ENCODE data around the gene FAM53B.

The FAM53B gene

DNA sequence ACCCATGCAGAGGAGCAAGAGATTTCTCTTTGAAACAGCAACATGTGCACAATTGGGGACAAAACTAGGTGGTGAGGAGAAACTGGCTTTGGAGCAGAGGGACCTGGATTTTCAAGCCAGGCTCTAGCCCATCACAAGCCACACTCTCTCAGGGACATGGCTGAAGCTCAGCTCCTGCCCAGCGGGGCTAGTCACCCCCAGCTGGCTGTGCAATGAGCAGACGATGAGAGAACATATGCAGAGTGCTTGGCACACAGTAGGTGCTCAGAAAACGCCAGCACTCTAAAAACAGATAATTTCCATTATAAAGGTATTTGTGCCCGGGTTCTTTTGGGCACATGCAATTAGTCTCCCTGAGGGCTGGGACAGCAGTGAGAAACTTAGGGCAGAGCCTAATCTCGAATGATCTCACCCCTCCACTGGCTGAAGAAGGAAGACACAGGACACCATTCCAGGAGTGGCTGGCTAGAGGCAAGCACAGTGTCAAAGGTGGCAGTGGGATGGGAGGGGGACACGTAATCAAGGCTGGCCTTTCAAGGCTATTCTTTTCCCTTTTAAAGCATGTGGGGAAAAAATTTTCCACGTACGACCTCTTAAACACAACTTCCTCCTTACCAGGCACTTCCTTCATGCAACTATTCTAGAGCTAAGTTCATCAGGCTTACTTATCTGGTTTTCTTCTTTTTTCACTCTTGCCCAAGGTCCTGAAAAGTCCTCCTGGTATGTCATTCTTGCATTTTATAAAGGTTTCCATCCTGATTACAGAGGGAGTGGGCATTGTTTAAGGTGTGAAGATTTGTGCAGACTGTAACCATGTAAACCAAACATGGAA lies 15.1 kb downstream of the FAM53B start:
- DNase-seq = peak in 1 of 58 donors; percentile 62

DNA sequence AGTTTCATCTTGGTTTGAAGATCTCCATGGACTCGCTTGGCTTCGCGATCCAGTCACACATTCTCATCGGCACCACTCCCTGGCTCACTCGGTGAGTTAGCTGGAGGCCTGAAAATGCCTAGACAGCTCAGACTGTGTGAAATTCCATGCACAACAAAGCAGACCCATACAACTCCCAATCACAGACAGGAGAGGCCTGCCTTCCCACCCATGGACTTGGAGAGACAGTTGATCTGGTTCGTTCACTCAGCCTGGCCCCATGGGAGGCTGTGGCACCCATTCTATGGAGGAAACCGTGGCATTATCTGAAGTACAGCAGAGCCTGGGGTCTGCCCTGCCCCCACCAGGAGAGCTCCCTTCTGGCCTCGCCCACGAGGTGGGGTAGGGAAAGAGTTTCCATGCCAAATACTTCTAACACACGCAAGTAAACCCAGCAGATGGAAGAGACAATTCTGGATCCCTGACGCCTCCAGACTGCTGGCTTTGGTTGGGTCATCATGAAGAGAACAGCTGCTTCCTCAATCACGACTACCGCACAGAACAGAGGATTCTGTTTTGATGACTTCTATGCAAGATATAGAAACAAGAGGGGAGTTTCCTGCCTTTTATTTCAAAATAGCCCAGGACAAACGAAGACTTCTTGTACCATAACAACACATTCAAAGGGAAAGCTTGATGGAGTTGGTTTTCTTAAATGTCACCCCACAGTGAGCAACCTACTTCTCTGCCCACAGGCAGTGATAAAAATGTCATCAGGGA lies 15.9 kb downstream of the FAM53B start:
- peak in 27 of 58 donors; percentile 32 to 87 (median 65) for DNase-seq

DNA sequence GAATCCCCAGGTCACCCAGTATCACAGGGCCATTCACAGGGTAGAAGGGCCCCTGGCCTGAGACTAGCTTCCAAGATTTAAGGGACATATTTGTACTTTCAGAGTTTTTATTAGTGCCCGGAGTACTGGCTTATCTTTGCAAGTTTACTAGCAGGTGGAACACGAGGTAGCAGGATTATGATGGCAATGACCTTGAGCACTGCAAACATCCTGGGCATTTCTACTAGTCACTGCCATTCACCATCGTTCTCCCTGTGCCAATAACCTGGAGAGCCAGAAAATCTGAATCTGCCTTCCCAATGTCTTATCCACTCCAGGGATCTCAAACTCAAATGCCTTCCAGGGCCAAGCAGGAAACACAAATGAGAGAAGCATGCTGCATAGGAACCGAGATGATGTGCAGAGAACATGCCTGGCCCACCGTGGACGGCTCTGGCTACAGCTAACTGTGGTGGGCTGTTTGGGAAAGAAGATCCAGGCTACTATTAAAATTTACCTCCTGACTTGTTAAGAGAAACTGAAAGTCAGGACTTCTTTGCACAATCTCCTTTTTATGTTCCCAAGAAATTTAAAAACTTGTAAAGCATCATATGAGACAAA lies 16.7 kb downstream of the FAM53B start:
- DNase-seq = no peak

DNA sequence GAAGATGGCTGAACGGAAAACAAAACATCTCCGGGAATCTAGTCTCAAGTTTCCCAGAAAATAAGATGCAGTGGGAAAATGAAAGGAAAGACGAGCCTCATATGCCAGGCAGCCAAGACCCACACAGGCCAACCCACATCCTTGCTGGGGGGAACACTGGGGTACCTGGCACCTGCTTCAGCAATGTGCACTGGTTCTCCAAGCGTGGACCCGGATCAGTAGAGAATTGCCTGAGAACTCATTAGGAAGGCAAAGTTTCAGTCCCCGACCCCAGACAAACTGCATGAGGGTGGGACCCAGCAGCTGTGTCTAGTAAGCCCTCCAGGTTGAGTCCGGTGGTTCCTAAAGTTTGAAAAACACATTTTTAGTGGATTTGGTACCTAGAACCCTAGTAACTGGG lies 18.4 kb downstream of the FAM53B start:
- no peak for DNase-seq

DNA sequence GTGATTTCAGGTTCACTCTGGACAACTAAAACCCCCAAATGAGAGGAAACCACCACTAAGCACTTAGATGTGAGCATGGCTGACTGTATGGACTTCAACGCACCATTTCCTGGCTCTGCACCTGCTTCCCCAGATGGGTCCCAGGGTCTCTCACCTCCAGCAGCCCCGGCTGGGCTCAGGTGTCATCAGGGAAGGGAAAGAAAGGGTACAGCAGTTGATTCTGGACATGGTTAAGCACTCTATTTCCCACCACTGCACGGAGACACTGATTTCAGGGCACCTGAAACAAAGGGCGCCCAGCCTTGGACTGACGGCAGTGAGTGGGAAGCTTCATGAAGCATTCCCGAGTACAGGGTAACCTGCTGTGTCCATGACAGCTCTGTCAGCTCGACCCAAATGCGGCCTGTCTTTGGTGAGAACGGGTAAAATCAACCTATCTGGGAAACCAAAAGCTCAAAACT lies 19.0 kb downstream of the FAM53B start:
- DNase-seq = no peak

DNA sequence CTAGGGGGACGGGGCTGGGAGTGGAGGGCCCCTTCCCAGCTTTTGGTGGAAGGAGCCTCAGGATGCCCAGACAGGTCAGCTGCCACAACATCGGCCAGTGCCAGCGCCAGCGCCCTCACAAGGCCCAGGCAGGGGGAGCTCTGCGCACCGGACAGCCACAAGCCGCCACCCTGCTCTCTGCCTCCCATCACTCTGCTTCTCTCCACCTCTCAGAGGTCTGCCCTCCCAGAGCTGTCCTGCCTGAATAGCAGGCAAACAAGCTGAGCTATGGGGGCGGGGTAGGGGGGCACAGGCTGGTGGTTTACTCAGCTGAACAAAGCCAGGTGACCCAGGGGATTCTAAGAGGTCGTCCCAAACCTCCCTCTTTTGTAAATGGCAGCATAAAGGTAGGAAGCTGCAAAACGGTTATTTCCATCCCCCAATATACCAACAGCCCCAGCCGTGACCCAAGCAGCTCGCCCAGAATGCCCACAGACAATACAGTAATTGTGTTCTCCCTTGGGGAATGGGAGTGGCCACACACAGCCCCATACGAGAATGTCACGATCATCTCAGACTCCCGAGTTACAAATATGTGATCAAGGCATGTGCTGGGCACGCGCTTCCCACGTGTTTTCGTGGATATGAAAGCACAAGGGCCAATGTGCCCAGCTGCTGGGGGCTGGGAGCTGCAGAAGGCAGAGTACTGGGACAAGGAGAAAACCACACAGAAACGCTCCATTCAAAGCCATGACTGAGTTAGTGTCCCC lies 19.7 kb downstream of the FAM53B start:
- DNase-seq = peak in 53 of 58 donors; percentile 48 to 97 (median 83)

DNA sequence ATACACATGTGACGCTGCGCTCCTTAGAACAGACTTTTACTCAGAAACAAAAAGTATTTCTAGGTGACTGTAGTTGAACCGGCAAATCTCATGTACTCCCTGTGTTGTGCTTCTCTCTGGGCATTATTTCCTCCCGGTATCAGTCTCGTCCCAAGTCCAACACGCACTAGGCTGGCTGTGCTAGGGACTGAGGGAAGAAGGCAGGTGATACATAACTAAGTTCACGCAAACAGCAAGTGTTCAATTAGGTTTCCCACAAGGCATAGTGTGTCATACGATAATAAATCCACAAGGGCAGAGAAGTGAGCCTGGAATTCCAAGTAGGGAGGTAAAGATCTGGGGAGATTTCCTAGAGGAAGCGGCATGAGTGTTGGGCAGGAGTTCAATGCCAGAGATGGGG lies 20.4 kb downstream of the FAM53B start:
- no peak for DNase-seq

DNA sequence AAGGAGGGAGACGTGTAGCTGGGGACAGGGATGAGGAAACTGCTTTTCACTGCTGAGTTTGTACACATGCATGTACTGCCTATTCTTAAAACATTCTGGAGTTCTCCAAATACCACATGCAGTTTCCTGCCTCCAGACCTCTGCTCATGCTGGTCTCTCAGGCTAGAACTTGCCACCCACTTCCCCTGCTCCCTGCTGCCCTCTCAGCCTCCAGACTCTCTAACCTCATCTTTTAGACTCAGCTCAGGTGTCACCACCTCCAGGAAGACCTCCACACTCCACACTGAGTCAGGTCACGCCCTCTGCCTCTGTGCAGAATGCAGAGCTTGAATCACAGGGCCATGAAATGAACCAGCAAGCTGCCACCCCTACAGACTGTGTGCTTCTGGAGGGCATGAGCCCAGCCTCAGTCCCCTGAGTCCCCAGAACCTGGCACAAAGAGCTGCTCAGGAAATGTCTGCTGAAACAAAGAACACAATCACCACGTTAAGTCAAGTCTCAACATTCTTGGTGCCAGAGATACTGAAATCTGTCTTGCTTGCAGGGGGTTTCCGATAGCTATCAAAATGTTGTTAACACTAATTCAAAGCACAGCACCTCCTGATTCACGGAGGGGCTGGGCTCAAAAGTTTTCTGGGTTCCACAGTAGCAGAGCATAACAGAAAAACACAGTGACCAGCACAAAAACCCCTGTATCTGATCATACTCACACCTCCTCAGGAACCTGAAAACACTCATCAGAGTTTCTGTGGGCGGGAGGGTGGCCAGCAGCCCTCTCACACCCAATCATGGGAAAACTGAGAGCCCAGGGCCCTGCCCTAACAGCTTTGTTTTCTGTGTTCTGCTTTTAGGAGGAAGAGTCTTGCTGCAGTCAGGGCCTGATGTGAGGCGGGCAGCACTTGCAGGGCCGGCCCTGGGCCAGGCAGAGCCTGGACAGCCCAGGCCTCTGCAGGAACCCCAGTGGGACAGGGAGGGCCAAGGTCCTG lies 21.1 kb downstream of the FAM53B start:
- peak in 4 of 58 donors; percentile 30 to 37 (median 33) for DNase-seq

DNA sequence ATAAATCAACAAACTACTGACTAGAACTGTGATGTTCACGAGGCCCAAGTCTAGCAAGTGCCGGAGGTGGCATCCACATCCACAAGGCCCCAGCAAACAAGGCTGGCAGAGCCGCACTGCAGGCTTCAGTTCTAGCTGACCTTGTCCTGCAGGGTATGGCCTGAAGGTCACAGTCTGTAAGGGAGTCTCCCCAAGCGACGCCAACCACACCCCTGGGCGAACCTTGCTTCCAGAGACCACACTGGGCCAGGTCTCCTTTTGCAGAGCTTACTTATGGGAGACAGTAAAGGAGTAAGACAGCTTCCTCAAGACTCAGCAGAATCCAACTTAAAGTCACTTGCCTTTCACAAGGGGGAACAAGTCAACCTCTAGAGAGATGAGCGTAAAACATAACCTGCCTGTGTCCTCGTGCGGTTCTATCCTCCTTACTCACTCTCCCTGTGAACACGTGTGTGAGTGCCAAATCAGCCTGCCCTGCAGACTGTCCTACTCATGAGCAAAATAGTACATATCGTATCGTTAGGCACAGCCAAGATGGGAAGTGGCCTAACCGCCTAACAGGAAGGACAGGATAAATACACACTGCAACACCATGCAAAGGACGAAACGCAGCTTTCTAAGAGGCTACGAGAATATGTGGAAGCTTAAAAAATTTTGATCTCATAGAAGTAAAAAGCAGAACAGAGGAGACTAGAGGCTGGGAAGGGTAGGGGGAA lies 22.7 kb downstream of the FAM53B start:
- peak in 8 of 58 donors; percentile 35 to 69 (median 44) for DNase-seq

DNA sequence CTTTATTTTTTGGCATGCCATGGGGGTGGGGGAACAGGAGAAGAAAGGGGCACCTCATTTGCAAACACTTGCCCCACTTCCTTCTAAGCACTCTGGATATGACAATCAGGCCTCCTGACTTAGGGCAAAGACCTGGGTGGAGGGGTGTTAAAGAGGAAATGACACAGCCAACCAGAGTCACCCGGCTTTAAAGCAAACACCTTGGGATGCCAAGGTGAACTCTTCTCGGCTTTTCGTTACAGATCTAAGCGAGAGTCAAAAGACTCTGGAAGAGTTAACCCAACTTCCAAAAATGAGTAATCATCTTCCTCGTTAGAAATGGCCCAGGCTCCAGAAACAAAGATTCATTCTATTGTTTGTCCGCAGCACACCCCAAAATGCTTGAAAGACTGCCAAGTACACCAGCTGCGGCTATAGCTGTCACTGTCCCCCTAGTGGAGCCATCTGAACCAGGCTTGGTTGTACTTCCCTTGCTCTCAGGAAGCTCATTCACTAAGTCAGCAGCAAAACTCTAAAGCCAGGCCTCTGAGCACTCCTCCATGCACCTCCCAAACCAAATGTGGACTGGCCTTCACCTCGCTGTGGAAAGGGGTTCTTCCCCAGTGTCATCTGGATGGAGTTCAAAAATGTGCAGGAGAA lies 24.8 kb downstream of the FAM53B start:
- DNase-seq = peak in 48 of 58 donors; percentile 39 to 90 (median 74)

DNA sequence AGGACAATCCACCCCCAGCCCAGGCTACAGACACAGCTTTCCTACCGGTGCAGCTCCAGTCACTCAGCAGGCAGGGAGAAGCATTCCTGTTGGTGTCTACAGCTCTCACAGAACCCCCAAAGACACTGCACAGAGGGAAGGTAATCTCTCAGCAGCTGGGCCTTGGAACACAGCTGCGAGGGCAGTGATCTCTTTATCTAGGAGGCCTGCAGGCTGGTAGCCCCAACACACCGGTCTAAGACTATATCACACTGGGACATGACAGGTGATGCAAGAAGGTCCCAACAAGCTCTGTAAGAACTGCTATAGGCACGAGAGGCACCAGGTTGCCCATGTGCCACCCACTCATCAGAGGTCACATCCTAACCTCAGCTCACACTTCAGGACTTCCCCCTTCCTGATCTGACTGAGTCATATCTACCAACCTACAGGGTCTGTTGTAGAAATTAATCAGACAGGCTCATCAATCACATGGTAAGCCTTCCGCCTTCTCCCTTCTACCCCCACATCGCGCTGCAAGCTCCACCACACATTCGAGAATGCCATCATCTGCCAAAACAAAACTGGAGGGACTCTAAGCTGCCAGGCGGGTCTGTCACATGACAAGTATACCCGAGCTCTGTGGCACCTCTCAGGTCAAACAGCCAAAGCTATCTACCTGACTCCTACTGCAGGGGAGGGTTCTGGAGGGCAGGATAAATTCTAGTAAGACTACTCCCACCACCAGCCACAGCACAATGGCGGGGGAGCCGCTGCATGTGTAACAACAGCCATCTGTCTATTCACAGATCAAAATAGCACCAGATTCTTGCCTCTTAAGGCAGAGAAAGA lies 26.1 kb downstream of the FAM53B start:
- peak in 25 of 58 donors; percentile 29 to 79 (median 56) for DNase-seq

DNA sequence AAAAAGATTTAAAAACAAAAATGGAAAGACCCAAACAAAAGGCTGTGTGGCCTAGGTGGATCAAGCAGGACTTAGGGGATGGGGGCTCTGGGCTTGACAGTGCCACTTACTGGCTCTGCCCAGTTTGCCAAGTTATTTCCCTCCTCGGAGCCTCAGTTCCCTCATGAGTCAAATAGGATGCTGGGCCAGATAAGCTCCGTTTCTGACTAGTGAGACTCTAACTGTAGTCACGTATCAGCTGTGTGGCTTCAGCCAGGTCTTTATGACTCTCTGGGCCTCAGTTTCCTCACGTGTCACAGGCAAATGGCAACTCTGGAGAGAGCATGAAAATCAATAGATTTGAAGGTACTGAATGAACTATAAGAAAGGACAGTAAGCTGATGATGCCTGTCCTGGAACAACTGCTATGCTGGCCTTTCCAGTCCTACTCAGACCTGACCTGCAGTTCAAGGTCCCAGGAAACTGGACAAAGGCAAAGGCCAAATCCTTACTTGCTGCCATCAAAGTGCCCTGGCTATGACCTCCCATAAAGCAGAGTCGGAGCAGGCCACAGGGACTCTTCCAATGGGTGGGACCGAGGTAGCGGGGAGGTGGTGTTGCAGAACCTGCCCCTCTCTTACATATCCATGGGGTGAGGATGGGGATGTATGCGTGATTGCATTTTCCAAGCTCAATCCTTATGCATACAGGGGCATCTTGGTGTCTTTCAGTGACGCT lies 27.0 kb downstream of the FAM53B start:
- no peak for DNase-seq

DNA sequence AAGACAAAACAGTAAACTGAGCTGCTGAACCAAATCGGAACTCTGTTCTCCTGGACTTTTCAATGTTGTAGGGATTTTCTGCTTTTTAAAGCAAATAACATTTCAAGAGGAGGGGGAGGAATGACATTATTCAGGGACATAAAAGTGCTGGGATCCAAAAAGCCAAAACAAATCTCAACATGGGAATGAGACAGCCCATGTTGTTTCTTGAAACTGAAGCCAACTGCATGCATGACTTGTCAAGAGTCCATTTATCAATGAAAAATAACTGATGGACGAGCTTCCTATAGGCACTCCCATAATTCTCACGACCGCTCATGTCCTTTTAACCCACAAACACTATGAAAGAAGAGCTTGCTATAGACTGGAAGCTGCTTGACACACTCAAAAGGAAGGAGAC lies 27.8 kb downstream of the FAM53B start:
- DNase-seq = no peak

DNA sequence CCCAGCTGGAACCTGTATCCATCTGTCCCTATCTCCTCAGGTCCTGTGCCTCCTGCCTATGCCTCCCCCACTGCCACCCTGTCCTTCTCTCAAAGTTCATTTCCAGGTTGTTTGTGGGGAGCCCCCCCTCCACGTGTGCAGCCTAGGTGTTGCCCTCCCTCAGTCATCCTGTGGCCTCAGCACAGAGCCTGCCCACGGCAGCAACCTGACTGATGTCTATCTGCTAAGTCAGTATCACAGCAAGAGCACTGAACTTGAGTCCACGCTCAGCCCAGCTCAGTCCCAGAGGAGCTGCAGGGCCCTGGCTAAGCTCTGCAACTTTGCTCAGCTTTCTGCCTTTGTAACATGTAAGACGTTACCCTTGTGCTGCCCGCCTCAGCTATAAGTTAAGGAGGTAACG lies 28.7 kb downstream of the FAM53B start:
- no peak for DNase-seq

DNA sequence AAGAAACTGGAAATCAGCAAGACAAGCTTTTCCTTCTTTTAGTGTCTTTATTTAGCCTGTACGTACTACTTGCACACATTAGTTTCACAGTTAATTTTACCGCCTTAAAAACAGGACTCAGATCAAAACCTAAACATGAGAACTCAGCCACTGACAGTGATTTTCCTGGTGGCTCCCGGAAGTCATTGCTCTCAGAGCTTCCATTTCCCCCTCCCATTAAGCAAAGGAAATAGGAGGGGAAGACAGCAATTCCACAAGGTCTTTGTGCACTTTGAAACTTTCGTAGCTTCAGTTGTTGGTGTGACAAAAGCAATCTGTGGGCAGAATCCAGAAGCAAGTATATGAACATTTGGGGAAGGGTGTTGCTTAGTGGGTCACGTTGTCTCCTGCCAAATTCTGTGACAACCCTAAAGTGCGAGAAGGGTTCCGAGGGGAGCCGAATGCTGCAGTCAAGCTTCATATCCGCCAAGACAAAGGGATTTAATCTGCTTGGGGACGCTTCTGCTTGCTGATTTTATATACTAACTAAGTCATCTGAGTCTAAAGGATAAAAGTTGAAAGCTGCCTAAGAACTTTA lies 30.4 kb downstream of the FAM53B start:
- DNase-seq = no peak

DNA sequence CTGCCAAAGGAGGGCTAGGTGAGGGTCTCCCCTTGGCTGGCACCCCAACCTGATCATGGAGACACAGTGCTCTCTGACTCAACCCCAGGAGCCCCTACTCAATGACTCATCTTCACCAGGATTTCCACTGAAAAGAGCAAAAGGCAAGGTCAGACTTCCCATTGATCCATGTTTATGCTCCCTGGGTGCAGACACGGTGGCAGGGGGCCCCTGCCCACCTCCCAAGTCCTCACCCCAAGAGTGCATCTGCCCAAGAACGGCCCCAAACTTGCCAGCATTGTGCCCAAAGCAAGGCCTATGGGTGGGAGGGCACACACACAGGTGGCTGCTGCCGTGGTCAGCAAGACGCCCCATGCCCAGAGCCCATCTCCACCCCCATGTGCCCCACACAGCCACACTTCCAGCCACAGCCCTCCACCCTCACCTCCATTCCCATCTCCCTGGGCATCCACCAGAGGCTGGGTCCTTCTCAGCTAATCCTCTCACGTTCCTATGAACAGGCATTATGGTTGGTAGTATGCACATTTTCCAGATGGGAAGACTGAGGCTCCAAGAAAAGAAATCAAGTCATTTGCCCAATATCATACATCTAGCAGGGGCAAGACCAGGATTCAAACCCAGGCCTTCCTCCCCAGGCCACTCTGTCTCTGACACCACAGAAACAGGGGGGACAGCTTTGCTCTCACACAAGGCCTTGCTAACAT lies 31.3 kb downstream of the FAM53B start:
- DNase-seq = no peak
